UCSD-AML1 (cell line): Measurements from ENCODE around the gene C1QA.
"Not testable (repeated sequence)": the region's sequence is repeated elsewhere in the genome, so short reads cannot be mapped to it uniquely, and the experiment has no call there.

Experiments
- DNase-seq: peaks from one replicate; lab custom pipeline; 2025; ENCODE audit not compliant: unreplicated experiment; lab: John Stamatoyannopoulos, UW

C1QA gene

GRCh38 chr1:22671999-22672398 lies 35.6 kb downstream of the C1QA start:
- no peak for DNase-seq

- DNase-seq = peak; percentile 48
These were observed 37.3 kb downstream of the C1QA start for GRCh38 chr1:22673486-22674409.

- no peak for DNase-seq
These were observed 38.0 kb downstream of the C1QA start for GRCh38 chr1:22674410-22674749.

- DNase-seq = not testable (repeated sequence)
These were observed 39.7 kb downstream of the C1QA start for GRCh38 chr1:22676151-22676550.

GRCh38 chr1:22676916-22677583 lies 40.6 kb downstream of the C1QA start:
- no peak for DNase-seq

- no peak for DNase-seq
These were observed 41.8 kb downstream of the C1QA start for GRCh38 chr1:22677931-22678896.

GRCh38 chr1:22680726-22681125 lies 44.3 kb downstream of the C1QA start:
- DNase-seq = no peak

- no peak for DNase-seq
These were observed 45.3 kb downstream of the C1QA start for GRCh38 chr1:22681556-22682276.

GRCh38 chr1:22683547-22683946 lies 47.1 kb downstream of the C1QA start:
- no peak for DNase-seq

GRCh38 chr1:22685591-22686059 lies 49.2 kb downstream of the C1QA start:
- DNase-seq = no peak

GRCh38 chr1:22687191-22687590 lies 50.8 kb downstream of the C1QA start:
- no peak for DNase-seq

- no peak for DNase-seq
These were observed 52.0 kb downstream of the C1QA start for GRCh38 chr1:22688466-22688865.
